BLaER1 (cell line): ENCODE measurements around the gene TFPI.

ENCODE experiments used
- H3K27ac ChIP-seq: shearing (Covaris generic); formaldehyde crosslinking; 2 replicates; pipeline ENCODE4 v1.8.1; 2022
- H3K27me3 ChIP-seq: shearing (Covaris generic); formaldehyde crosslinking; 2 replicates; pipeline ENCODE4 v1.8.1; 2022
- H3K36me3 ChIP-seq: shearing (Covaris generic); formaldehyde crosslinking; 2 replicates; pipeline ENCODE4 v1.8.1; 2022
- H3K4me1 ChIP-seq: shearing (Covaris generic); formaldehyde crosslinking; 2 replicates; pipeline ENCODE4 v1.8.1; 2022
- H3K4me2 ChIP-seq: shearing (Covaris generic); formaldehyde crosslinking; 2 replicates; pipeline ENCODE4 v1.8.1; 2022
- H3K4me3 ChIP-seq: shearing (Covaris generic); formaldehyde crosslinking; 2 replicates; pipeline ENCODE4 v1.8.1; 2022
- H3K9ac ChIP-seq: shearing (Covaris generic); formaldehyde crosslinking; 2 replicates; pipeline ENCODE4 v1.8.1; 2022
- H3K9me3 ChIP-seq: shearing (Covaris generic); formaldehyde crosslinking; 2 replicates; pipeline ENCODE4 v1.8.1; 2022
- H4K20me1 ChIP-seq: shearing (Covaris generic); formaldehyde crosslinking; 2 replicates; pipeline ENCODE4 v1.8.1; 2022
- Cebpa-rat ChIP-seq: shearing (Covaris generic); IDR thresholded peaks from 2 replicates; pipeline ENCODE4 v1.8.1; 2022

The TFPI gene

DNA sequence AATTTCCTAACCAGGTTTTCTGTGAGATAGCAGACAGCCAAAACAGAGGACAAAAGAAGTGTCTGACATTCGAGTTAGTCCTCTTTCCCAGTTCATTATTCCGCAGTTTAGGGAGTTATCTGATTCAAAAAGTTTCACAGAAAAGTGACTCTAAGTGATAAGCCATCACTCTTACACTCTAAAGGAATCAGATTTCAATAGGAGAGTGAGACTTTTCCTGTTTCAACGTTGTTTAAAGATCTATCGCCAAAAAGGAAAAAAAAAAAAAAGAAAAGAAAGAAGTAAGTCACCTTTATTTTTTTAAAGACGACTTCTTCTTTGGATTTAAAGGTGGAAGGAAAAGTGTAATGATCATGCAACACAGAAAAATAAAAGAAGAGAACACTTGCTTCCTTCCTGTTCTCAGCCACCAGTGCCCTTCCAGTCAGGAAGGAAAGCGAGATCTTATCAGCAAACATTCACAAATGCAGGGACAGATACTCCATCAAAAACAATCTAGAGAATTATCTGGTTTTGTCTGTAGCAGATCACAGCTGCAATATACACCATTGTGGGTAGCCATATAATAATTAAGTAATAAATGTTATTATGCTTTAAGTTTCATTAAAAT, 49.8 kb downstream of the TFPI start:
- Histone ChIP-seq H3K4me1 (peaks cover 25% of the 10 kb centered on the region), H3K4me2 (peak overlapping the region; percentile 61), H3K9ac (no peak overlapping the region), H3K9me3 (peaks cover 6% of the 10 kb centered on the region; the same call in 1 of the 2 replicates), H4K20me1 (no peaks in the 10 kb centered on the region), H3K36me3 (no peaks in the 10 kb centered on the region), H3K4me3 (no peak overlapping the region), H3K27ac (peak overlapping the region; percentile 22; the same call in 1 of the 2 replicates), H3K27me3 (no peaks in the 10 kb centered on the region)
- no peak for TF ChIP-seq Cebpa-rat

DNA sequence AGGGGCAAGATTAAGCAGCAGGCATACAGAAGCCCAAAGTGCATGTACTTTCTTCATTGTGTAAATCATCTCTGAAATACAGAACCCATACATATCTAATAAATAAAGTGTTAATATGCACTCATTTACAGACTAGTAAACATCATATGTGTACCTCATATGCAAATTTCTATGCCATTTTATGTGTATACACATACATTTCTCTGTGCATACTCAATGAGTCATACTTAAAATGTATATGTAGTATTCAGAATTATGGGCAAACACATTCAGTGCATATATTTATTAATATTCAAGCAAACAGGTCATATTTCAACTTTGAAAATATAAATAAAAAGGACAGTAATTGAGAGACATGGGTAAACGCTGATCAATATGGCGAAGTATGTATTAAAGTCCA, 50.5 kb downstream of the TFPI start:
- no peaks in the 10 kb centered on the region for H3K36me3 ChIP-seq
- no peaks in the 10 kb centered on the region for H3K27me3 ChIP-seq
- H3K4me2 ChIP-seq, result no peak overlapping the region
- H3K4me3 ChIP-seq, result no peak overlapping the region
- peaks cover 6% of the 10 kb centered on the region; the same call in 1 of the 2 replicates for H3K9me3 ChIP-seq
- H4K20me1 ChIP-seq, result no peaks in the 10 kb centered on the region
- no peak for TF ChIP-seq Cebpa-rat
- no peak overlapping the region for H3K27ac ChIP-seq
- no peak overlapping the region for H3K9ac ChIP-seq
- H3K4me1 ChIP-seq, result peaks cover 25% of the 10 kb centered on the region

- no peaks in the 10 kb centered on the region for H3K27me3 ChIP-seq
- no peak overlapping the region for H3K27ac ChIP-seq
- no peak for TF ChIP-seq Cebpa-rat
- H3K9ac ChIP-seq, result no peak overlapping the region
- H3K36me3 ChIP-seq, result no peaks in the 10 kb centered on the region
- H3K4me3 ChIP-seq, result no peak overlapping the region
- H4K20me1 ChIP-seq, result no peaks in the 10 kb centered on the region
- H3K9me3 ChIP-seq, result no peaks in the 10 kb centered on the region
- peaks cover 25% of the 10 kb centered on the region for H3K4me1 ChIP-seq
- H3K4me2 ChIP-seq, result 0 out of 2 replicates have a peak overlapping the region, but pooled peaks have one; percentile 10
Observed at GRCh38 chr2:187502467-187502866, 51.8 kb downstream of the TFPI start.

GRCh38 chr2:187500585-187501359, 53.5 kb downstream of the TFPI start:
- no peak overlapping the region for H3K9ac ChIP-seq
- H3K4me1 ChIP-seq, result peaks cover 25% of the 10 kb centered on the region
- H3K27me3 ChIP-seq, result no peaks in the 10 kb centered on the region
- no peaks in the 10 kb centered on the region for H4K20me1 ChIP-seq
- no peak for TF ChIP-seq Cebpa-rat
- no peaks in the 10 kb centered on the region for H3K9me3 ChIP-seq
- no peaks in the 10 kb centered on the region for H3K36me3 ChIP-seq
- H3K27ac ChIP-seq, result no peak overlapping the region
- no peak overlapping the region for H3K4me3 ChIP-seq
- H3K4me2 ChIP-seq, result no peak overlapping the region

DNA sequence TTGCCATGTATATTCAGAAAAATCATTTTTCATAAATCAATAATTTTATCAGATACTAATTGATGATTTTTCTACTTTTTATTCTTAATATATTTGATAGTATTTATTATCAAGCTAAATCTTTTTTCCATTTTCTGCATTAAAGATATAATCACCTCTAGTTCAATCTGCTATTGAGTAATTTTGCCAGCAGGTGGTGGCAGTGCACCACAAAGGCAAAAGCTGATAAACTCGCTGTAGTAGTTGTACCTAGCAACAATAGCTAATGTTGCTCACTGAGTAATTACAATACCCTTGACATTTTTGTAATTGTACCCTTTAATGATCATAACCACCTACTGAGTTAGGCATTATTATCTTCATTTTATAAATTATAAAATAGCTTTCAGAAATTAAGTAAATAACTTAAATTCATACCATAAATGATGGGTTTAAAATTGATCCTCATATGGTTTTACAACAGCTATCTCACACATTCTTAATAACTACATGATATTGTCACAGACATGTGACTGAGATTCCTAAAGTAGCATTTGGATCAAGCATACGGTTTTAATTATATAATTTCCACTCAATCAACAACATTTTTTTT, 54.2 kb downstream of the TFPI start:
- Histone ChIP-seq H3K27ac (no peak overlapping the region), H3K4me1 (peaks cover 20% of the 10 kb centered on the region), H3K4me3 (no peak overlapping the region), H3K9ac (no peak overlapping the region), H4K20me1 (no peaks in the 10 kb centered on the region), H3K9me3 (no peaks in the 10 kb centered on the region), H3K36me3 (no peaks in the 10 kb centered on the region), H3K4me2 (no peak overlapping the region), H3K27me3 (no peaks in the 10 kb centered on the region)
- TF ChIP-seq Cebpa-rat, result no peak

- Histone ChIP-seq H3K27ac (no peak overlapping the region), H3K9ac (no peak overlapping the region), H3K4me2 (no peak overlapping the region), H3K36me3 (no peaks in the 10 kb centered on the region), H3K9me3 (peaks cover 9% of the 10 kb centered on the region), H3K27me3 (no peaks in the 10 kb centered on the region), H3K4me3 (no peak overlapping the region), H3K4me1 (peaks cover 7% of the 10 kb centered on the region), H4K20me1 (no peaks in the 10 kb centered on the region)
- TF ChIP-seq Cebpa-rat, result no peak
Observed at GRCh38 chr2:187497858-187498463, 56.3 kb downstream of the TFPI start.

DNA sequence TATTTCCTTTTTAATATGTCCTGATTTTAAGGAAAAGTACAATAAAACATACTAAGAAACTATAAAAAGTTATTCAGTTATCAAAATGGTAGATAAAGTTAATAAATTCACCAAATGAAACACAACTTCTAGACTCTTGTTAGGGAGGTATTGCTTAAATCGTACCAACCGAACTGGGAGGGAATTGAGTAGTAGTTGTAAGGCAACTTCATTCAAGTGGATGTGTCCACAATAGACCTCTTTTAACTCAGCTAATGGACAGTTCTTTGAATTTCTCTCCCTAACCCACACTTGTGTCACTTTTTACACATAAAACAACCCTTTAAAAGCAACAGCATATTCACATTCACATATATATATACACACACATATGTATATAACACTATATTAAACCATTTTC, 57.1 kb downstream of the TFPI start:
- no peak for TF ChIP-seq Cebpa-rat
- peaks cover under 1% of the 10 kb centered on the region; the same call in 1 of the 2 replicates for H3K4me1 ChIP-seq
- no peak overlapping the region for H3K4me3 ChIP-seq

DNA sequence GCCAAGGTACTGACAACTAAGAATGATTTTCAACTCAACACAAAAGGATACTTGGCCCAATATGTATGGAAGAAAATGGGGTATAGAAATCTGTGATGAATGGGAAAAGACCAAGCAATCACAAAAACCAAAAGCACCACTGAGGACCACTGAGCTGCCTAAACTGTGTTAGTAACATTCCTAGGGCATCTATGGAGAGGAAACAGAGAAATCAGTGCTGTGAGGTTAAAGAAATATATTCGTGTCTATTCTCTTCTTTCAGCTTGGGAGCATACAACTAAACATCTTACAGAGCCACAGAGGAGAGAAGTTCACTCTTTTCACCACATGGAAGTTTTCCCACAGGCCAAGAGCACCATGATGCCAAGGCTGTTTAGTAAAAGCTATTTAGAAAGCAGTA, 58.9 kb downstream of the TFPI start:
- no peak overlapping the region for H3K4me3 ChIP-seq

More for the DNA sequence above, 57.1 kb downstream of the TFPI start:
- Histone ChIP-seq H3K27ac (no peak overlapping the region), H3K9me3 (peaks cover 15% of the 10 kb centered on the region), H3K27me3 (no peaks in the 10 kb centered on the region), H3K36me3 (no peaks in the 10 kb centered on the region), H3K9ac (no peak overlapping the region), H3K4me2 (no peak overlapping the region), H4K20me1 (no peaks in the 10 kb centered on the region)

GRCh38 chr2:187493877-187494568, 60.2 kb downstream of the TFPI start:
- Histone ChIP-seq H4K20me1 (no peaks in the 10 kb centered on the region), H3K4me1 (no peaks in the 10 kb centered on the region), H3K9me3 (peaks cover 15% of the 10 kb centered on the region), H3K27me3 (no peaks in the 10 kb centered on the region), H3K36me3 (no peaks in the 10 kb centered on the region), H3K9ac (no peak overlapping the region), H3K4me2 (no peak overlapping the region), H3K27ac (no peak overlapping the region), H3K4me3 (no peak overlapping the region)
- TF ChIP-seq Cebpa-rat, result no peak

More for the DNA sequence above, 58.9 kb downstream of the TFPI start:
- no peak overlapping the region for H3K9ac ChIP-seq
- no peak overlapping the region for H3K27ac ChIP-seq
- H4K20me1 ChIP-seq, result no peaks in the 10 kb centered on the region
- H3K27me3 ChIP-seq, result no peaks in the 10 kb centered on the region
- no peaks in the 10 kb centered on the region for H3K36me3 ChIP-seq
- H3K9me3 ChIP-seq, result peaks cover 15% of the 10 kb centered on the region
- no peaks in the 10 kb centered on the region for H3K4me1 ChIP-seq
- TF ChIP-seq Cebpa-rat, result no peak
- no peak overlapping the region for H3K4me2 ChIP-seq
